ENCODE data around the gene LRRC71. TPM values are rescaled to one million over a fixed set of nuclear protein-coding genes. Genes with fewer than 3 reads are reported as not detected.

Gene LRRC71
- total RNA-seq, 1 experiment from 2014 or later: not detected

GRCh38 chr1:156898971-156899664 is 21.3 kb upstream of the LRRC71 start:
- DNase-seq (ENCODE audit: unreplicated experiment): no peak
- CTCF ChIA-PET: interaction anchor here (1.1 to 17.6 kb wide), 7 partner anchors 9 to 210 kb away, joined by 3 to 363 read pairs (median 10); partner anchors contain the start of genes LRRC71 and NTRK1
- H3K4me3 Mint-ChIP-seq (ENCODE audit: unreplicated experiment): no peak overlapping the region
- H3K9me3 Mint-ChIP-seq (ENCODE audit: unreplicated experiment): no peaks in the 10 kb centered on the region
- POLR2A ChIA-PET: no interaction called here
- H3K27me3 Mint-ChIP-seq (ENCODE audit: insufficient read depth, unreplicated experiment): no peaks in the 10 kb centered on the region
- no TSS peak for BruUV-seq (replicated peaks)
- no peak for TF ChIP-seq CTCF (IDR thresholded peaks at IDR 0.05; ENCODE audit: unreplicated experiment)
- H3K36me3 Mint-ChIP-seq (ENCODE audit: insufficient read depth, unreplicated experiment): no peaks in the 10 kb centered on the region
- no peak overlapping the region for H3K27ac Mint-ChIP-seq (ENCODE audit: low read depth, unreplicated experiment)
- H3K4me1 Mint-ChIP-seq (ENCODE audit: insufficient read depth, unreplicated experiment): peaks cover 41% of the 10 kb centered on the region
- intact Hi-C loops (cut with micrococcal nuclease): no loop called here

- no peaks in the 10 kb centered on the region for H3K36me3 Mint-ChIP-seq (ENCODE audit: insufficient read depth, unreplicated experiment)
- no peak for DNase-seq (ENCODE audit: unreplicated experiment)
- intact Hi-C loops (cut with micrococcal nuclease): no loop called here
- ChIA-PET POLR2A (interaction anchor here (1.0 kb wide), 1 partner anchor 11 kb away, joined by 4 read pairs; no protein-coding TSS in a partner anchor), CTCF (interaction anchor here (0.6 to 17.6 kb wide), 5 partner anchors 10 to 180 kb away, joined by 3 to 363 read pairs (median 34); partner anchors contain the start of gene LRRC71)
- no peak overlapping the region for H3K4me3 Mint-ChIP-seq (ENCODE audit: unreplicated experiment)
- TF ChIP-seq CTCF (IDR thresholded peaks at IDR 0.05; ENCODE audit: unreplicated experiment): no peak
- H3K27ac Mint-ChIP-seq (ENCODE audit: low read depth, unreplicated experiment): no peak overlapping the region
- no TSS peak for BruUV-seq (replicated peaks)
- no peaks in the 10 kb centered on the region for H3K9me3 Mint-ChIP-seq (ENCODE audit: unreplicated experiment)
- no peaks in the 10 kb centered on the region for H3K27me3 Mint-ChIP-seq (ENCODE audit: insufficient read depth, unreplicated experiment)
- peaks cover 38% of the 10 kb centered on the region for H3K4me1 Mint-ChIP-seq (ENCODE audit: insufficient read depth, unreplicated experiment)
These were observed 20.3 kb upstream of the LRRC71 start for GRCh38 chr1:156899956-156900718.

- Mint-ChIP-seq H3K4me3 (ENCODE audit: unreplicated experiment) (no peak overlapping the region), H3K27ac (ENCODE audit: low read depth, unreplicated experiment) (no peak overlapping the region), H3K27me3 (ENCODE audit: insufficient read depth, unreplicated experiment) (no peaks in the 10 kb centered on the region), H3K4me1 (ENCODE audit: insufficient read depth, unreplicated experiment) (peaks cover 29% of the 10 kb centered on the region), H3K9me3 (ENCODE audit: unreplicated experiment) (no peaks in the 10 kb centered on the region), H3K36me3 (ENCODE audit: insufficient read depth, unreplicated experiment) (no peaks in the 10 kb centered on the region)
- ChIA-PET POLR2A (interaction anchor here (0.5 to 1.0 kb wide), 2 partner anchors 11 to 279 kb away, joined by 3 to 4 read pairs; no protein-coding TSS in a partner anchor), CTCF (interaction anchor here (0.8 to 17.6 kb wide), 7 partner anchors 8 to 243 kb away, joined by 4 to 363 read pairs (median 5); partner anchors contain the start of gene LRRC71)
- DNase-seq (ENCODE audit: unreplicated experiment): no peak
- no peak for TF ChIP-seq CTCF (IDR thresholded peaks at IDR 0.05; ENCODE audit: unreplicated experiment)
- BruUV-seq (replicated peaks): no TSS peak
- intact Hi-C loops (cut with micrococcal nuclease): no loop called here
These were observed 19.4 kb upstream of the LRRC71 start for GRCh38 chr1:156900896-156901589.

- BruUV-seq (replicated peaks): no TSS peak
- Mint-ChIP-seq H3K27me3 (ENCODE audit: insufficient read depth, unreplicated experiment) (no peaks in the 10 kb centered on the region), H3K9me3 (ENCODE audit: unreplicated experiment) (no peaks in the 10 kb centered on the region)
These were observed 18.9 kb upstream of the LRRC71 start for GRCh38 chr1:156901590-156901900.

More at GRCh38 chr1:156901590-156901900, 18.9 kb upstream of the LRRC71 start:
- intact Hi-C loops (cut with micrococcal nuclease): no loop called here
- peaks cover 24% of the 10 kb centered on the region for H3K4me1 Mint-ChIP-seq (ENCODE audit: insufficient read depth, unreplicated experiment)
- TF ChIP-seq CTCF (IDR thresholded peaks at IDR 0.05; ENCODE audit: unreplicated experiment): no peak
- no peak for DNase-seq (ENCODE audit: unreplicated experiment)
- POLR2A ChIA-PET: interaction anchor here (1.0 kb wide), 1 partner anchor 173 kb away, joined by 4 read pairs; the partner anchor contains the start of genes ISG20L2 and METTL25B
- no peak overlapping the region for H3K27ac Mint-ChIP-seq (ENCODE audit: low read depth, unreplicated experiment)
- H3K4me3 Mint-ChIP-seq (ENCODE audit: unreplicated experiment): no peak overlapping the region
- CTCF ChIA-PET: interaction anchor here (0.6 to 17.6 kb wide), 9 partner anchors 8 to 244 kb away, joined by 4 to 363 read pairs (median 5); partner anchors contain the start of gene LRRC71
- no peaks in the 10 kb centered on the region for H3K36me3 Mint-ChIP-seq (ENCODE audit: insufficient read depth, unreplicated experiment)
